GM12865 (cell line): ENCODE measurements around the gene STAP1.
"Not testable (repeated sequence)": the region's sequence is repeated elsewhere in the genome, so short reads cannot be mapped to it uniquely, and the experiment has no call there.

Source experiments
- DNase-seq: peaks from one replicate; pipeline ENCODE4 v3.0.0; 2010; ENCODE audit warnings: low read depth
- H3K4me3 ChIP-seq: 2 replicates; pipeline ENCODE4 v1.5.1; 2011; ENCODE audit warnings: mild to moderate bottlenecking, low read depth, low read length, control low read depth
- CTCF ChIP-seq: IDR thresholded peaks from 2 replicates; pipeline ENCODE4 v1.5.1; 2011; ENCODE audit warnings: low read length, control low read depth, low read depth, inconsistent platforms; ENCODE audit not compliant: insufficient read depth; ENCODE audit errors: missing control alignments

Gene STAP1

GRCh38 chr4:67558493-67558892 is at the start of gene STAP1:
STAP1 (plus strand) TSS chr4:67558727; CDS start chr4:67558810, 83 bp downstream.
- TF ChIP-seq CTCF = no peak
- DNase-seq = peak; percentile 62
- peak within 1 kb of the TSS; percentile 53 for H3K4me3 ChIP-seq

- H3K4me3 ChIP-seq = no peak overlapping the region
- DNase-seq = no peak
- TF ChIP-seq CTCF = no peak
Measured at GRCh38 chr4:67512501-67512900, 46.0 kb upstream of the STAP1 start.

GRCh38 chr4:67520141-67520540 is 38.4 kb upstream of the STAP1 start:
- no peak for TF ChIP-seq CTCF
- no peak for DNase-seq
- no peak overlapping the region for H3K4me3 ChIP-seq

- no peak for TF ChIP-seq CTCF
- peak; percentile 39 for DNase-seq
- no peak overlapping the region for H3K4me3 ChIP-seq
Measured at GRCh38 chr4:67521506-67521905, 37.0 kb upstream of the STAP1 start.

GRCh38 chr4:67522230-67522629 is 36.3 kb upstream of the STAP1 start:
- DNase-seq = no peak
- H3K4me3 ChIP-seq = no peak overlapping the region
- TF ChIP-seq CTCF = no peak

- no peak for DNase-seq
- no peak overlapping the region for H3K4me3 ChIP-seq
- no peak for TF ChIP-seq CTCF
Measured at GRCh38 chr4:67522851-67523671, 35.5 kb upstream of the STAP1 start.

GRCh38 chr4:67524140-67524539 is 34.4 kb upstream of the STAP1 start:
- H3K4me3 ChIP-seq, DNase-seq: not testable (repeated sequence)
